COLO829 (cell line): Measurements from ENCODE around the gene TRIM40.
"Not testable (repeated sequence)": the region's sequence is repeated elsewhere in the genome, so short reads cannot be mapped to it uniquely, and the experiment has no call there.

Experiments used
- DNase-seq: peaks from one replicate; pipeline ENCODE4 v3.0.0; 2012; ENCODE audit warnings: low spot score

TRIM40 gene

DNA sequence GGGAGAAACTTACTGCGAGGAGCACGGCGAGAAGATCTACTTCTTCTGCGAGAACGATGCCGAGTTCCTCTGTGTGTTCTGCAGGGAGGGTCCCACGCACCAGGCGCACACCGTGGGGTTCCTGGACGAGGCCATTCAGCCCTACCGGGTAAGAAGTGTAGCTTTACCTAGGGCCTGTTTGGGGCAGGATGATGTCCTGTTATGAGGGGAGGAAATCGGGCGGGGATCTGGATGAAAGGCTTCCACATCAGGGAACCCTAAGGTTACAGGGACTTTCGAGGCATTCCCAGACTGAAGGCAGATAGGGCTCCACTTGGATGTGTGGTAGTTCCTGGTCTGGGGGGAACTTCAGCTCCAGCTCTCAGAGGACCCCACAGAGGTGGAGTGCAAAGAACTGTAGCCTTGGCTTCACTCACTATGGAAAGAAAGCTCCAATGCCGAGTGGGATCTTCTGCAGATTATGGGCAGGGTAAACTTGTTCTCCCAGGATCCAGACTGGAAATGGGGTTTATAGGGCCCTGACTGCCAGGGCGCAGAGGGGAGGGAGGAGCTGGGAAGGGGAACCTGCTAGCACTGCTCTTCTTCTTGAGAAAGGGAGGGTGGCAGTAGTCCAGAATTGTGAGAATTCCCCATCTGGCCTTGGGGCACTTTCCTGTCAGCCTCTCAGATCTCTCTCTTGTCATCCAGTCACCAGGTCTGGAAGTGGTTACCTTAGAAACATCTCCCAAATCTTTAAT, 28.1 kb downstream of the TRIM40 start:
- no peak for DNase-seq

DNA sequence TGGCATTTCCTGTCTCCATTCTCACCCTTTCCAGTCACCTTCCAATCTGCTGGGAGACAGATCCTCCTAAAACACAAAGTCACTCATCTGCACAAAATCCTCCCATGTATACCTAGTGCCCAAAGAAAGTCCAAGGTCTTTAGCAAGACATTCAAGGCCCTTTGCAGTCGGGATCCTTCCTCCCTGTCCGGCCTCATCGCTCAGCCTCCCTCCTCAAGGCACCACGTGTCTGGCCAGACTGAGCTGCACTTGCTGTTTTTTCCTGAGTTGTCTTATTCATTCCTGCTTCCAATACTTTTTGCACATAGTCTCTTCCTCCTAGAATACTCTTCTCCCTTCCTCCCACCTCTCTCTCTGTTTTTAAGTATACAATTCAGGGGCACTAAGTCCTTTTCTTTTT, 28.8 kb downstream of the TRIM40 start:
- DNase-seq, result no peak

- not testable (repeated sequence) for DNase-seq
These were observed 29.3 kb downstream of the TRIM40 start for GRCh38 chr6:30165238-30165637.

- DNase-seq, result no peak
These were observed 31.2 kb downstream of the TRIM40 start for GRCh38 chr6:30167101-30167500.

DNA sequence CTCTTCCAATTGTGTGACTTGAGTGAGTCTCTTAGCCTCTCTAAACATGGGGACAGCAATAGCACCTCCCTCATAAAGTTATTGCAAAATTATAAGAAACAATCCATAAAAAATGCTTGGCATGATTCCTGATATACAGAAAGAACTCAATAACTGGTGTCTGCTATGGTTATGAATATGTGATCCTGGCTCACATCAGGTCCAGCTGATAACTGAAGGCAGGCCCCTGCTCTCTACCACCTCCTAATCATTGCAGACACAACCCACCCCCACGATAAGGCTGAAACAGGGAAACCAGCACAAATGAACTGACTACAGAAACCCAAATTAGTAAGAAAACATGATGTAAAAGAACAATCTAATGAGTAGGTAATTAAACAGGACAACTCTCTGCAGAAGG, 32.8 kb downstream of the TRIM40 start:
- DNase-seq, result no peak

GRCh38 chr6:30169658-30170614, 34.0 kb downstream of the TRIM40 start:
- DNase-seq, result peak; percentile 68

DNA sequence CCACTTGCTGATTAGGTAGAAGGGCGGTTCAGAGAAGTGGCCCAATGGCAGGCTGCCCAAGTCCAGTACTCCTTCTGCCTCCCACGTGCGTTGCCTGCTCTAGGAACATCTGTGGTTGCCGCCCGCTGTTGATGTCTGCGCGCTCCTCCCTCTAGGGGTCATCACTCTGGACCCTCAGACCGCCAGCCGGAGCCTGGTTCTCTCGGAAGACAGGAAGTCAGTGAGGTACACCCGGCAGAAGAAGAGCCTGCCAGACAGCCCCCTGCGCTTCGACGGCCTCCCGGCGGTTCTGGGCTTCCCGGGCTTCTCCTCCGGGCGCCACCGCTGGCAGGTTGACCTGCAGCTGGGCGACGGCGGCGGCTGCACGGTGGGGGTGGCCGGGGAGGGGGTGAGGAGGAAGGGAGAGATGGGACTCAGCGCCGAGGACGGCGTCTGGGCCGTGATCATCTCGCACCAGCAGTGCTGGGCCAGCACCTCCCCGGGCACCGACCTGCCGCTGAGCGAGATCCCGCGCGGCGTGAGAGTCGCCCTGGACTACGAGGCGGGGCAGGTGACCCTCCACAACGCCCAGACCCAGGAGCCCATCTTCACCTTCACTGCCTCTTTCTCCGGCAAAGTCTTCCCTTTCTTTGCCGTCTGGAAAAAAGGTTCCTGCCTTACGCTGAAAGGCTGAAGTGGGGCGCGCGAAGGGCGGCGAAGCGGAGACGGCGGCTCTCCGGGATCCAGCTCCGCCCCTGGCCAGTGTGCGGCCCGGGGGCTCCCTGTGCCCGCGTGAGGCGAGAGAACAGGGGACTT, 35.9 kb downstream of the TRIM40 start:
- DNase-seq, result no peak

DNA sequence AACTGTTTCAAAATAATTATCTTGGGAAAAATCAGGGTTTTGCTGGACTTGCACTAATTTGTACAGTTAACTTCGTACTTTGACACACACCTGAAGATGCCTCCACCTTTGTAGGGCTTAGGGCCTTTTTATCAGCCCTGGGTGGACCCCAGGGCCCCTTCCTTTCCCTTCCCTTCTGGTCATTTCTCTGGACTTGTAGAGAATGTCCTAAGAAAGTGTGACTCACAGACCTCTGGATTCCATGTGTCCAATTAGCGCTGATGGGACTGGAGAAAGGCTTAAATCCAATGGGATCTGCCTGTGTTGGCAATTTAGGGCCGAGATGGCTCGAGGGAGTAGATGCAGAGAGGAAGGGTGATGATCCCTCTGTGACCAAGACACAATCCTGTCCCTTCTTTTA, 36.7 kb downstream of the TRIM40 start:
- DNase-seq, result no peak

DNA sequence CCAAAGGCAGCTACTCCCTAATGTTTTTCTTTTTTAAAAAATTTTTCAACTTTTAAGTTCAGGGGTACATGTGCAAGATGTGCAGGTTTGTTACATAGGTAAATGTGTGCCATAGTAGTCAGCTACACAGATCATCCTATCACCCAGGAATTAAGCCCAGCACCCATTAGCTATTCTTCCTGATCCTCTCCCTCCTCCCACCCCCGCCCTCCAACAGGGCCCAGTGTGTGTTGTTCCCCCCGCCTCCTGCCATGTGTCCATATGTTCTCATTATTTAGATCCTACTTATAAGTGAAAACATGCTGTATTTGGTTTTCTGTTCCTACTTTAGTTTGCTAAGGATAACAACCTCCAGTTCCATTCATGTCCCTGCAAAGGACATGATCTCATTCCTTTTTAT, 39.8 kb downstream of the TRIM40 start:
- no peak for DNase-seq

DNA sequence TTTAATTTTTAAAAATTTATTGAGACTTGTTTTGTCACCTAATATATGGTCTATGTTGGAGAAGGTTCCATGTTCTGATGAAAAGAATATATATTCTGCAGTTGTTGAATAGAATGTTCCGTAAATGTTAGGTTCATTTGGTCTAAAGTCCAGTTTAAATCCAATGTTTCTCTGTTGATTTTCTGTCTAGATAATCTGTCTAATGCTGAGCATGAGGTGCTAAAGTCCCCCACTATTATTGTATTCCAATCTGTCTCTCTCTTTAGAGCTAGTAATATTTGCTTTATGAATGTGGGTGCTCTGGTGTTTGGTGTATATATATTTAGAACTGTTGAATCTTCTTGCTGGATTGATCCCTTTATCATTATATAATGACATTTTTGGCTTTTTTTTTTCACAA, 42.9 kb downstream of the TRIM40 start:
- DNase-seq, result no peak

DNA sequence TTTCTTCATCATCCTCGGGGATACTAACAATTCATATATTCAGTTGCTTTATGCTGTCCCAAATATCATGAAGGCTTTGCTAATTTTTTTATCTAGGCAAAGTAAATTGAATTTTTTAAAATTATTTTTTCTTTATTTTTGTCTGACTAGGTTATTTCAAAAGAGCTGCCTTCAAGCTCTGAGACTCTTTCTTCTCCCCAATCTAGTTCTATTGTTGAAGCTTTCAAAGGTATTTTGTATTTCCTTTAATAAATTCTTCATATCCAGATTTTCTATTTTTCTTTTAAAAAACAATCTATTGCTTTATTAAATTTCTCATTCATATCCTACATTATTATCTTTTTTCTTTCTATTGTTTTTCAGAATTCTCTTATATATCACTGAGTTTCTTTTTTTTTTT, 44.2 kb downstream of the TRIM40 start:
- DNase-seq, result no peak

- no peak for DNase-seq
These were observed 48.6 kb downstream of the TRIM40 start for GRCh38 chr6:30184417-30185031.

DNA sequence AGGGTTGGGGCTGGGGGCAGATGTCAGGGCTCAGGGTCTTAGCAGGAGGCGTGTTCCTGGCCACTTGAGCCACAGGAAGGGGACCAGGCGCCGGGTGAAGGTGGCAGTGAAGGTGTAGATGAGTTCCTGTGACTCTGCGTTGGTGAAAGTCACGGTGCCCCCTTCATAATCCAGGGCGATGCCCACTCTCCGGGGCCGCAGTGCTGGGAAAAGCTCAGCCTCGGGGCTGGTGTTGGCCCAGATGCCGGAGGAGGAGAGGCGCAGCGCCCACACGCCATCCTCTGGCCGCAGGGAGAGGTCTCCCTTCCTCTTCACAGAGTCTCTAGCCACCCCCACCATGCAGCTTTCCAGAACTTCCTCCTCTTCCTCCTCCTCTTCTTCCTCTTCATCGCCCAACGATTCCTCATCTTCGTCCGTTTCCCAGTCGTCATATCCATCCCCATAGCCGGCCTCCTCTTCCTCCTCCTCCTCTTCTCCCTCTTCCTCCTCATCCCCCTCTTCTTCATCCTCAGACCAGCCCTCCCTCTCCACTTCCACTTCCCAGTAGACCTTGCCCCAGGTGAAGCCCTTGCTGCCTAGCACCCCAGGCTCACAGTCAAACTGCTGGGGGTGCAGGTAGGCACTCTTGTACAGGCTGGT, 50.0 kb downstream of the TRIM40 start:
- DNase-seq, result no peak

GRCh38 chr6:30188541-30188940, 52.6 kb downstream of the TRIM40 start:
- no peak for DNase-seq

- DNase-seq, result no peak
These were observed 56.1 kb downstream of the TRIM40 start for GRCh38 chr6:30192076-30192475.

DNA sequence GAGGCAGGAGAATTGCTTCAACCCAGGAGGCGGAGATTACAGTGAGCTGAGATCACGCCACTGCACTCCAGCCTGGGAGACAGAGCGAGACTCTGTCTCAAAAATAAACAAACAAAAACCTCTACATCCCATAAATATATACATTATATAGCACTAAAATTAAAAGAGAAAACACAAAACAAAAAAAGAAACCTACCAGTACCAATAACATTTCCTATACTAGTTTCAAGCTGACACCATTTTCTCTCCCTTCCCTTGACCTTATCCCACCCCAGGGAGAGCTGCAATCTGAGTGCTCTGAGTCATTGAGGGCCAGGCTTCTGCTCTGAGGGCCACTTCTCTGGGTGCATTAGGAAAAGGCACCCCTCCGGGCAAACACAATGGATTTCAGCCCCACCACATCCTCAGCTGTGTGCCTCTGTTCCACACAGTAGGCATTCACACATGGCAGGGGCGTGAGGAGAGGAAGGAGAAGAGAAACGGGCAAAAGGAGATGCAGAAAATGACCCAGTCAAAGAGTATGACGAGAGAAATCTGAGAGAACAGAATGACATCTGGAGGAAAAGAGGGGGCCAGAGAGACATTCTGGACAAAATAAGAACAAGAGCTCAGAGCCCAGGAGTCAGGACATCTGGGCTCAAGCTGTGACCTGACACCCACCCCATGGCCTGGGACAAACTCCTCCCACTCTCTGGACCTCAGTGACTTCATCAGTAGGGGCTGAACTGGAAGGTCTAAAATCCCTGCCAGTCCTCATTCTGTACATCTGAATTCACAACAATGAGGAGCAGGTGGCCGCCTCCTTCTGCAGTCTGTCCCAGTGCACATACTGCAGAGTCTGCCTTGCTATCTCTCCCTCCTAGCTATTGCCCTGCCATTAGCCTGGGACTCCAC, 59.1 kb downstream of the TRIM40 start:
- no peak for DNase-seq

GRCh38 chr6:30195951-30196350, 60.0 kb downstream of the TRIM40 start:
- DNase-seq, result no peak

DNA sequence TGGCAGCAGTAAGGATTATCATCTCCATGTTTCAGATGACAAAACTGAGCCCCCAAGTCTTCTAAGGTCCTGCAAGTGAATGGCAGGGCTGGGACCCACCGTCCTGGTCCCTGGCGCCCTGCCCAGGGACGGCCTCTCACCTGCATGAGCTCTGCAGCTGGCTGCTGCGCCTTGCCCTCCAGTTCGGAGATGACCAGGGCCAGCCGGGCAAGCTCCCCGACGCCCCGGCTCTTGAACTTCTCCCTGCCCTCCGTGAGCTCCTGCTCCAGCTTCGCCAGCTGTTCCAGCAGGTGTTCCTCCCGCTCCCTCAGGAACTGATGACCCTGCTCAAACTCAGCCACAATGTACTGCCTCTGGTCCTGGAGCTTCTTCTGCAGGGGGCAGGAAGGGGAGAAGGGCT, 60.4 kb downstream of the TRIM40 start:
- DNase-seq, result no peak
